NT2/D1 (cell line): ENCODE data around the gene HSD17B8.

ENCODE experiments used
- DNase-seq: peaks from one replicate; pipeline ENCODE4 v3.0.0-alpha.2; 2011; ENCODE audit warnings: low read depth, low spot score
- H3K27me3 ChIP-seq: 2 replicates; pipeline ENCODE4 v1.6.0; 2011; ENCODE audit warnings: mild to moderate bottlenecking; ENCODE audit not compliant: insufficient read length, insufficient read depth
- H3K36me3 ChIP-seq: 2 replicates; pipeline ENCODE4 v1.6.1; 2011; ENCODE audit warnings: mild to moderate bottlenecking, low read length, mixed read lengths; ENCODE audit not compliant: insufficient read depth, insufficient read length
- H3K4me1 ChIP-seq: 2 replicates; pipeline ENCODE4 v1.5.1; 2011; ENCODE audit not compliant: insufficient read depth, insufficient read length
- H3K4me3 ChIP-seq: 2 replicates; pipeline ENCODE4 v1.5.1; 2011; ENCODE audit warnings: low read depth; ENCODE audit not compliant: insufficient read length
- H3K9ac ChIP-seq: 2 replicates; pipeline ENCODE4 v1.6.0; 2011; ENCODE audit warnings: low read depth; ENCODE audit not compliant: insufficient read length
- H3K9me3 ChIP-seq: 2 replicates; pipeline ENCODE4 v1.5.1; 2011; ENCODE audit warnings: mild to moderate bottlenecking, low read length; ENCODE audit not compliant: insufficient read depth
- SUZ12 ChIP-seq: IDR thresholded peaks from 2 replicates; pipeline ENCODE4 v1.6.1; 2011; ENCODE audit not compliant: insufficient read length, insufficient read depth; ENCODE audit errors: extremely low read depth
- YY1 ChIP-seq: IDR thresholded peaks from 2 replicates; pipeline ENCODE4 v1.6.1; 2011; ENCODE audit not compliant: insufficient read length, insufficient read depth
- ZNF274 ChIP-seq: IDR thresholded peaks from 2 replicates; pipeline ENCODE4 v1.6.1; 2011; ENCODE audit warnings: mild to moderate bottlenecking, low read depth, low read length

The HSD17B8 gene

DNA sequence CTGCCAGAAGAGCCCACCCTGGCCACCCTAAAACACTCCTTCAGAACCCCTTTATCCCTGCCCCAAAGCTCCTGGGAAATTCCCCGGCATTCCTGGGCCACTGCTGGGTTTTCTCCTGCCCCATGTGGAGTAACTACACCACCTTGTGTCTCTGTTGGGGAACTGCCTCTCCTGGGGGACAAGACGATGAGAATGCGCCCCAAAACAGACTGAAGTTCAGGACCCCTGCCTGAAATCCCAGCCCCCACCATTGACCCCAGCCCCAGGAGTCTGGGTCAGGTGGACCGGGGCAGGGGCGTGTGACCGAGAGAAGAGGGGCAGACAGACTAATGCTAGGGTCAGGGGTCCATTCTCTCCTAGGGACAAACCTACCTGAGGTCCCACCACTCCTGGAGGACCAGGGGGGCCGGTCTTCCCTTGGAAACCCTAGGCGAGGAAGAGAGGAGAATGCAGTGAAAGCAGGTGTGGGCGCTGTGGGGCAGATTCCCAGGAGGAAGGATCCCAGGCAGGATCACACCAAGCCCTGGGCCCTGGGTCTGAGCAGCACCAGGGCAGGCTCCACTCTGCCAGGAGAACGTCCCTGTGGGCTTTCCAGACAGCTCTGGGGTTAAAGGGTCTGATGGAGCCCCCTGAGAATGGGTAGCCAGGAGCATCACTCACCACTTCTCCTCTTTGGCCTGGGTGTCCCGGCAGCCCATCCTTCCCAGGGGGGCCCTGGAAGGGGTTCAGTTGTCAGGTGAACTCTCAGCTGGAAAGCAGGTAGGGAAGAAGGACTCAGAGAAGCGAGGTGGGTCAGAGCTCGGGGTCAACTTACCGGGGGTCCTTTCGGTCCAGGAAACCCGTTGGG, 31.5 kb upstream of the HSD17B8 start:
- peak; percentile 23 for DNase-seq
- no peak overlapping the region for H3K4me3 ChIP-seq
- no peaks in the 10 kb centered on the region for H3K4me1 ChIP-seq
- H3K27me3 ChIP-seq, result no peaks in the 10 kb centered on the region
- H3K36me3 ChIP-seq, result no peaks in the 10 kb centered on the region
- TF ChIP-seq ZNF274 (no peak), SUZ12 (no peak), YY1 (no peak)
- no peak overlapping the region for H3K9ac ChIP-seq
- H3K9me3 ChIP-seq, result no peaks in the 10 kb centered on the region

GRCh38 chr6:33173535-33174180, 30.8 kb upstream of the HSD17B8 start:
- no peaks in the 10 kb centered on the region for H3K9me3 ChIP-seq
- H3K9ac ChIP-seq, result no peak overlapping the region
- no peak for DNase-seq
- no peak for TF ChIP-seq YY1
- TF ChIP-seq ZNF274, result no peak
- TF ChIP-seq SUZ12, result no peak
- H3K27me3 ChIP-seq, result no peaks in the 10 kb centered on the region
- H3K4me1 ChIP-seq, result no peaks in the 10 kb centered on the region
- H3K36me3 ChIP-seq, result no peaks in the 10 kb centered on the region
- H3K4me3 ChIP-seq, result no peak overlapping the region

DNA sequence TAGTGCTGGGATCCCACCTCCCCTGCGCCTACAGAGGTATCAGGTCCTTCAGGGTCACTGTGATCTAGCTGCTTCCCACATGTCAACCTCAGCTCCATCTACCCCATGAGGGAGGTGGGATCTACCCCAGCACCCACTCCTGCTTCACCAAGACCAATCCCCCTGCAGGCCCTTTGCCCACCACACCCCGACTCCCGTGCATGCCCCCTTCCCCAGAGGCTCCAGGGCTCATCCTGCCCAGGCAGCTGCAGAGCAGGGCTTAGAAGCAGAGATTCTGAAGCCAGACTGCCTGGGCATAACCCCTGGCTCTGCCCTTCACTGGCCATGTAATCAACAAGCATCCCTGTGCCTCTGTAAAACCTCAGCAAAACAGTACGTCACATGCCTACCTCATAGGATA, 29.7 kb upstream of the HSD17B8 start:
- H3K4me1 ChIP-seq, result no peaks in the 10 kb centered on the region
- TF ChIP-seq SUZ12, result no peak
- TF ChIP-seq ZNF274, result no peak
- no peak for TF ChIP-seq YY1
- no peak for DNase-seq
- H3K4me3 ChIP-seq, result no peak overlapping the region
- no peaks in the 10 kb centered on the region for H3K36me3 ChIP-seq
- H3K9me3 ChIP-seq, result no peaks in the 10 kb centered on the region
- H3K27me3 ChIP-seq, result no peaks in the 10 kb centered on the region
- no peak overlapping the region for H3K9ac ChIP-seq

DNA sequence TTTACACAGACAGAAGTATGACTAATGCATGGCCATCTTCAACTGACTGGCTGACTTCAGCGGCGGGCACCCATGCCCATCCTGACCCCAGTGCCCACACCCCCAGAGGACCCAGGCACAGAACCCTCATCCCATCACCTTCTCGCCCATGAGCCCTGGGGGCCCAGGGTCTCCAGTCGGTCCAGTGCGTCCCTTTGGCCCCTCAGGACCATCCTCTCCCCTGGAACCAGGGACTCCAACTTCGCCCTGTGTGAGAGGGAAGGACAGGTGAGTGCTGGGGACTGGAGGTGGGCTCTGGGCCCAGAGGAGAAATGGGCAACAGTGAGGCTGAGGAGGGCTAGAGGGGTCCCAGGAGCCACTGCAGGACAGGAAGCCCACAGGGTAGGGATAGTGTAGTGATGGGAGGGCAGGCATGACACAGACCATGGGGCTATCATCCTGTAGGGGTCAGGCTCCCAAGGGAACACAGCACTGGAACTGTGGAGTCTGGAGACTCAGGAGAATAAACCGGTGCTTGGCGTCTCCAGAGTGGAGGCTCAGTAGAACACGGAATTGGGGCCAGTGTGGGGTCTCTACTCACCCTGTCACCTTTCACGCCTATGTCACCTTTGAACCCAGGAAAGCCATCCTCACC, 28.9 kb upstream of the HSD17B8 start:
- Histone ChIP-seq H3K36me3 (no peaks in the 10 kb centered on the region), H3K9ac (no peak overlapping the region), H3K4me3 (no peak overlapping the region), H3K4me1 (no peaks in the 10 kb centered on the region), H3K27me3 (no peaks in the 10 kb centered on the region), H3K9me3 (no peaks in the 10 kb centered on the region)
- TF ChIP-seq ZNF274, result no peak
- DNase-seq, result no peak

GRCh38 chr6:33176906-33177305, 27.5 kb upstream of the HSD17B8 start:
- no peak for DNase-seq
- no peaks in the 10 kb centered on the region for H3K36me3 ChIP-seq
- no peak for TF ChIP-seq YY1
- no peak for TF ChIP-seq ZNF274
- no peak for TF ChIP-seq SUZ12
- no peaks in the 10 kb centered on the region for H3K27me3 ChIP-seq
- H3K9me3 ChIP-seq, result no peaks in the 10 kb centered on the region
- H3K9ac ChIP-seq, result no peak overlapping the region
- no peak overlapping the region for H3K4me3 ChIP-seq
- H3K4me1 ChIP-seq, result no peaks in the 10 kb centered on the region

- Histone ChIP-seq H3K4me3 (no peak overlapping the region), H3K4me1 (no peaks in the 10 kb centered on the region), H3K36me3 (no peaks in the 10 kb centered on the region), H3K9ac (no peak overlapping the region), H3K27me3 (no peaks in the 10 kb centered on the region), H3K9me3 (no peaks in the 10 kb centered on the region)
- DNase-seq, result no peak
- no peak for TF ChIP-seq ZNF274
Observed at GRCh38 chr6:33177552-33178446, 26.7 kb upstream of the HSD17B8 start.
